Measurements from ENCODE around the gene FBN2.
"Not testable (repeated sequence)": the region's sequence is repeated elsewhere in the genome, so short reads cannot be mapped to it uniquely, and the experiment has no call there.

FBN2 gene

GRCh38 chr5:128534726-128535125 is 3.3 kb downstream of the FBN2 start:
- no peak for DNase-seq (ENCODE audit: low read depth)

DNA sequence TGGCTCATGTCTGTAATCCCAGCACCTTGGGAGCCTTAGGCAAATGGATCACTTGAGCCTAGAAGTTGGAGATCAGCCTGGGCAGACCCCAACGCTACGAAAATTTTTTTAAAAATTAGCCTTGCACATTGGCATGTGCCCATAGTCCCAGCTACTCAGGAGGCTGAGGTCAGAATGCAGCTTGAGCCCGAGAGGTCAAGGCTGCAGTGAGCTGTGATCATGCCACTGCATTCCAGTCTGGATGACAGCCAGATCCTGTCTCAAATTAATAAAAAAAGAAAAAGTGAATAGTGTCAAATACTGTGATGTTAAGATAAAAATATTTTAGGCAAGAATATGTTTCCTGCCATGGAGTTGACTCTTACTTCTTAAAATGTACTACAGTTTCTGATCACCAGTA is 5.3 kb downstream of the FBN2 start:
- DNase-seq (ENCODE audit: low read depth) = no peak

GRCh38 chr5:128532127-128532526 is 5.9 kb downstream of the FBN2 start:
- no peak for DNase-seq (ENCODE audit: low read depth)

GRCh38 chr5:128528637-128529255 is 9.3 kb downstream of the FBN2 start:
- DNase-seq (ENCODE audit: low read depth) = no peak

GRCh38 chr5:128528126-128528525 is 9.9 kb downstream of the FBN2 start:
- DNase-seq (ENCODE audit: low read depth) = no peak

DNA sequence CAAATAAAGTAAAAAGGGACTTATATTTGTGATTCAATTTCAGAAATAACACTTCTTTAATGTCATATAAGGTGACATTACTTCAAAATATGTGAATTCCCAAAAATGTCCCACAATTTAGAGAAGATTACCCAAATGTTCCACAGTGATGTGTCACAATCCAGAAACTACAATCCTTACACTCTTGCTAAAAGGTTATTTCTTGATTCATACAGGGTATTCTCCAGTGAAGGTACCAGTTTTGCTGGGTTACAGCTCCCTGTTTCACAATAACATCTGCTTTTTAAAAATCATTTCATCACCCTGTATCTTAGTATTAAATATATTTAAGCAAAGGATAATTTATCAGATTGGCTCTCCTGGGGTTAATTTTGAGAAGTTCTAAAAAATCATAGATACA is 11.0 kb downstream of the FBN2 start:
- no peak for DNase-seq (ENCODE audit: low read depth)

DNA sequence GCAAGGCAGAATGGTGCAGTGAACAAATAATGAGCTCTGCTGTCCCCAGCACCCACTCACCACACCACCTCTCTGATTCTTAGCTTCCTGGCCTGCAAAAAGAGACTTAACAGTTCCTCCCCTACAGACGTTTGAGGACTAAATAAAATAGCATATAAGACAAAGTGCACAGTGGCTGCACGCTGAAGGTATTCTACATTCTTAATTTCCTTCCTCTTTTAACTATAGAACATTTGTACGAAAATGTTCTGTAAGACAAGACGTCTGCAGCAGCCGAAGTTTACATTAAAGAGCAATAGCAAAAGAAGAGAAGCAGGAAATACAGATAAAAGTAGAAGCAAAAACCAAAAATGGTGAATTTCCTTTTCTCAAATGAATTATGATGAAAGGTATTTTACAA is 15.7 kb downstream of the FBN2 start:
- DNase-seq (ENCODE audit: low read depth) = no peak

DNA sequence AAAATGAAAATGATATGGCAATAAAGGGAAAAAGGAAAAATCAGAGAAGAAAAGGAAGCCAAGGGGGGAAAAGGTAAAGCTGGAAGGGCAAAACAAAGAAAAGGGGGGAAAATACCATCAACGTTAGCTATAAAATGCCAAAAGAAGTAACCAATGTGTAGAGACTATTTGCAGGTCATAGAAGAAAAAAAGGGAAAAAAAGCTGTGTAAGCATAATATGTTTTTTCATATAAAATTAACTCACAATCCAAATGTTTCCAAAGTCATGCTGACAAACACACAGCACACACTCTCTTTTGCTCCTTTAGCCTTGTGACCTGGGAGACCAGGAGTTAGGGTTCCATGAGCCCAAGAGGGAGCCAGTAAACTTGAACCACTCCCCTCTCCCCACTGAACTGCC is 18.2 kb downstream of the FBN2 start:
- DNase-seq (ENCODE audit: low read depth) = no peak

- DNase-seq (ENCODE audit: low read depth) = no peak
Measured at GRCh38 chr5:128516978-128517377, 21.1 kb downstream of the FBN2 start.

GRCh38 chr5:128513806-128514205 is 24.2 kb downstream of the FBN2 start:
- no peak for DNase-seq (ENCODE audit: low read depth)

- no peak for DNase-seq (ENCODE audit: low read depth)
Measured at GRCh38 chr5:128512894-128513293, 25.2 kb downstream of the FBN2 start.

DNA sequence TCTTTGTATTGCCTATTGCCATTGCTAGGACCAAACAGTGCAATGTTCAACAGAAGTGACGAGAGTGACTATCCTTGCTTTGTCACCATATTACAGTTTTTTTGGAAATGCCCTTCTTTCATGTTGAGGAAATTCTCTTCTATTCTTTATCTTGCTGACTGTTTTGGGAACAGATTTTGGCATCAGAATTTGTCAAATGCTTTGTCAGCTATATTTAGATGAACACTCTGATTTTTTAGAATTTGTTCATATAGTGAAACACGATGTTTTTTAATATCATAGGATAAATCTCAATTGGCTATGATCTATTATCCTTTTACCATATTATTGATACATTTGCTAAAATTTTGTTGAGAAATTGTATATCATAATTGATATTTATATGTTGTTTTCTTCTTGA is 31.4 kb downstream of the FBN2 start:
- DNase-seq (ENCODE audit: low read depth) = no peak

- not testable (repeated sequence) for DNase-seq (ENCODE audit: low read depth)
Measured at GRCh38 chr5:128503727-128504126, 34.3 kb downstream of the FBN2 start.

- DNase-seq (ENCODE audit: low read depth) = no peak
Measured at GRCh38 chr5:128498844-128499455, 39.1 kb downstream of the FBN2 start.

- no peak for DNase-seq (ENCODE audit: low read depth)
Measured at GRCh38 chr5:128494516-128494915, 43.5 kb downstream of the FBN2 start.

DNA sequence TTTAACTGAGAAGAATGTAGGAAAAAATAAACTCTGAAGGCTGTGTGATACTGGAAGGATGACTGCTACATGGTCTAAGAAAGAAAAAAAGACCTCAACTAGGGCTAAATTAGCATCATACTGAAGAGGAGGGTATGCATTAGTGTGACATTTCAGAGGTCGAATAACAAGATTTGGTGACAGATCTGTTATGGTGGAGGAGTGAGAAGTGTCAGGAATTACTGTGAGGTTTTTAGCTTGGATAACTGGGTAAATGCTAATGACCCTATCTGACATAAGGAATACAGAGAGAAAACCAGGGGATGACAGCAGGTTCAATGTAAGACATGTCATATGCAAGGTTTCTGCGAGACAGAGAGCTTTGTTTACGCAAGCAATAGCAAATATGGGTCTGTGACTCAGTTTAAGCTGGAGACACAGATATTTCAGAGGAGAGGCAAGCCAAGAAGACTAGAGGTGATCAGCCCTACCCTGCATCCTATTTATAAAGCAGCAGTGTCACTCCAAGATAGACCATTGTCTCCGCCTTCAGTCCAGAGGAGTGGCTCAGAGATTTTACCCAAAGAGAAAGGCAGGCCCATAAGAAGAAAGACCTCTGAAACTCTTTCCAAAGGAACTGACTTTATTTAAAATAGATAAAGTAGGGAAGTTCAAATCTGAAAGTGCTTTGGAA is 44.3 kb downstream of the FBN2 start:
- DNase-seq (ENCODE audit: low read depth) = no peak

- no peak for DNase-seq (ENCODE audit: low read depth)
Measured at GRCh38 chr5:128491291-128491690, 46.8 kb downstream of the FBN2 start.

- no peak for DNase-seq (ENCODE audit: low read depth)
Measured at GRCh38 chr5:128490761-128491160, 47.3 kb downstream of the FBN2 start.

- DNase-seq (ENCODE audit: low read depth) = no peak
Measured at GRCh38 chr5:128487041-128487440, 51.0 kb downstream of the FBN2 start.

- no peak for DNase-seq (ENCODE audit: low read depth)
Measured at GRCh38 chr5:128483738-128484137, 54.3 kb downstream of the FBN2 start.

DNA sequence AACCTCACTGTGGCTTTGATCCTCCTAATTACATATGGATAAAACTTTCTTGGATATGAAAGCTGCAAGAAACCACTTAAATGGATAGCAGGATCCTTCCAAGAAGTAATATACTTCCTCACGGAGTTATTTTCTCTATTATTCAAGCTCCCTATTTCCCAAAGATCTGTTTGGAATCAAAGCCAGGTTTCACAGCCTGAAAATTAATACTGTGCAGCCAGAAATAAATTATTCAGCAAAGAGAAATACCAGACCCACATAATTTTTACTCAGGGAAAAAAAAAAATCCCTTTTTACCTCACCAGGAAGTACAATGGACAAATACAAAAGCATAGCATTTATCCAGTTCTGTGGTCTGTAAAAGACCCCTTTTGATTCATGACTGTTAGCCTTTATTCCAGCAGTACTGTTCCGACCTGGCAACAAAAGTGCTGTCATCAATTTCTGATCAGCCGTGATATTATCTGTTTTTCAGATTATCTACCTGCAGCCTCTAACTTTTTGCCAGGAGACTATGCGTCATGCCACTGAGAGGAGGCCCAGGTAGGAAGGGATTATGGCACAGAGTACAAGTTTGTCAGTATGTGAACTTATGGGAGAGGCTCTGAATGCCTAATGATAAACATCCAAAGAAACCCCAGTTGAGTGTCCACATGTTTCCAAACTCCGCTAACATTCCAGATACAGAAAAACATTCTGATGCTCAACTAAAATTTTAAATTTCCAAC is 57.0 kb downstream of the FBN2 start:
- no peak for DNase-seq (ENCODE audit: low read depth)

- DNase-seq (ENCODE audit: low read depth) = no peak
Measured at GRCh38 chr5:128480158-128480557, 57.9 kb downstream of the FBN2 start.
